ENCODE measurements around the gene FHOD1. TPM values are rescaled to one million over a fixed set of nuclear protein-coding genes. Genes with fewer than 3 reads are reported as not detected.

The FHOD1 gene
- polyA plus RNA-seq, 4 donors = 12.4 to 19.7 (median 15.8) TPM

DNA sequence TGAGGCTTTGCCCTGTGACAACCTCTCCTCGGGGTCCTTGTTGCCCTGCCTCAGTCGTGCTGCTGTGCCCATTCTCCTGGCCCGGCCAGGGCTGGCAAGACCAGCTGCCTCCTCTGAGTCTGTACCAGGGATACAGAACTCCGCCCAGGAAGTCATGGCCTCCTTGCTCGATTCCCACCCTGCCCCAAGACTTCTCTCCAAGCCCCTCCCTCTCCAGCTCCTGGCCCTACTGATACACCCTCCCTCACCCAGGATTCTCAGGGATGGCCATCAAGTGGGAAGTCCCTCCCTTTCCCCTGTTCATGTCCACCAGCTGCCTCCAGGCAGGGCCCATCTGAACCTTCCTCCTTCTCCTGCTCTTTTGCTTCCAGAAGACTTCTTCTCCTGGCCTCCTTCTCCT, 31.6 kb downstream of the FHOD1 start:
- no peaks in the 10 kb centered on the region for H3K27me3 ChIP-seq (ENCODE audit: control insufficient read depth in 3 of 3, insufficient read depth in 3 of 3, low read length in 3 of 3)
- H3K36me3 ChIP-seq (ENCODE audit: control insufficient read depth in 3 of 3, insufficient read depth in 2 of 3, low read depth in 1 of 3, low read length in 3 of 3) = peaks cover 0 to 19% (median 0%) of the 10 kb centered on the region in 3 donors
- 70 to 77% (median 74%) methylated on average over 5 of the region's 5 CpGs for WGBS, 3 donors
- FAIRE-seq = no peak
- no peak overlapping the region for H3K4me3 ChIP-seq (ENCODE audit: low read depth in 1 of 3, low read length in 3 of 3)
- no peaks in the 10 kb centered on the region for H3K9me3 ChIP-seq (ENCODE audit: control insufficient read depth in 2 of 2, insufficient read depth in 1 of 2, low read depth in 1 of 2, low read length in 1 of 2)
- H3K4me1 ChIP-seq (ENCODE audit: control insufficient read depth in 3 of 3, insufficient read depth in 2 of 3, low read depth in 1 of 3, low read length in 2 of 3) = peaks cover 0 to 5% (median 0%) of the 10 kb centered on the region in 3 donors
- no peak overlapping the region for H3K27ac ChIP-seq (ENCODE audit: low read depth in 1 of 3, low read length in 2 of 3)
- no peak for DNase-seq

DNA sequence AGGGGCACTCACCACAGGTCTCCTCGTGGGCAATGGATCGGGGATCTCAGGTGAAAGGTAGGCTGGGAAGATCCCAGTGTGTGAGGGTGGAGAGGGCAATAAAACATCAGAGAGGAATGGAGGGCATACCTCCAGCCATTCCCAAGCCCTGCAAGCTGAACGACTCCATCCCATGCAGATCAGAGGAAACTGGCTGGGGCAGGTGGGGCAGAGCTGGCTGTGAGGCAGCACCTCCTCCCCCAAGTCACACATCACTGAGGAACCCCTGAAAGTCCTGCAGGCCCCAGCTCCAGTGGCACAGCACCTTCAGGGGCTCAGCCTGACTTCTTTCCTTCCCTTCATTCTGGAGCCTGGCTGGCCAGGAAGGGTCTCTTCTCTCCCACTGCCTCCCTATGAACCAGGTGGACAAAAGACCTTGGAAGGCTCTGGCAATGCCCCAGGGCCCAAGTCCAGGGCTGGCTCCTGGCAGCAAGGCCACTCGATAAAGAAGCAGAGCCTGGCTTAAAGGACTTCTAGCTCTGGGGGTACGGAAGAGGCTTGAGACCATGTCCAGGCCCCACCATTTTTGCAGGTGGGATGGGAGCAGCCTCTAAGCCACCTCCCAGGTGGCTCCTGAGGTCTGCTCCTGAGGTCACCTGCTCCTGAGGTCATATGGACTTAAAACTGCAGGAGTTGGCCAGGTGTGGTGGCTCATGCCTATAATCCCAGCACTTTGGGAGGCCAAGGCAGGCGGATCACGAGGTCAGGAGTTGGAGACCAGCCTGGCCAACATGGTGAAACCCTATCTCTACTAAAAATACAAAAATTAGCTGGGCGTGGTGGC, 33.9 kb downstream of the FHOD1 start:
- Histone ChIP-seq H3K27ac (ENCODE audit: low read depth in 1 of 3, low read length in 2 of 3) (no peak overlapping the region), H3K4me3 (ENCODE audit: low read depth in 1 of 3, low read length in 3 of 3) (no peak overlapping the region), H3K27me3 (ENCODE audit: control insufficient read depth in 3 of 3, insufficient read depth in 3 of 3, low read length in 3 of 3) (no peaks in the 10 kb centered on the region), H3K9me3 (ENCODE audit: control insufficient read depth in 2 of 2, insufficient read depth in 1 of 2, low read depth in 1 of 2, low read length in 1 of 2) (no peaks in the 10 kb centered on the region), H3K4me1 (ENCODE audit: control insufficient read depth in 3 of 3, insufficient read depth in 2 of 3, low read depth in 1 of 3, low read length in 2 of 3) (peaks cover 0 to 5% (median 0%) of the 10 kb centered on the region in 3 donors), H3K36me3 (ENCODE audit: control insufficient read depth in 3 of 3, insufficient read depth in 2 of 3, low read depth in 1 of 3, low read length in 3 of 3) (peaks cover 0 to 32% (median 0%) of the 10 kb centered on the region in 3 donors)
- FAIRE-seq = no peak
- WGBS, 3 donors = 54 to 73% (median 56%) methylated on average over 8 of the region's 8 CpGs
- no peak for DNase-seq

DNA sequence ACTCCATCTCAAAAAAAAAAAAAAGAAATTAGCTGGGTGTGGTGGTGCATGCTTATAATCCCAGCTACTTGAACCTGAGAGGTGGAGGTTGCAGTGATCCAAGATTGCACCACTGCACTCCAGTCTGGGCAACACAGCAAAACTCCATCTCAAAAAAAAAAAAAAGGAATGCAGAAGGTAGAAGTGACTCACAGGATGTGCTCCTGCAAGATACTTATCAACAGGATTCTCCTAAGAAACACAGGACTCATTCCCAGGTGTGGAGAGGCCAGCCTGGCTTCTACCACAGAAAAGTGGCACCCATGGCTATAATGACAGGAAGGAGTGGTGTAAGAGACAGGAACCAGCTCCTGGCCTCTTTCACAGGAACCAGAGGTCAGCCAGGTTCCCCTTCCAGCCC, 34.5 kb downstream of the FHOD1 start:
- Histone ChIP-seq H3K27me3 (ENCODE audit: control insufficient read depth in 3 of 3, insufficient read depth in 3 of 3, low read length in 3 of 3) (no peaks in the 10 kb centered on the region), H3K4me1 (ENCODE audit: control insufficient read depth in 3 of 3, insufficient read depth in 2 of 3, low read depth in 1 of 3, low read length in 2 of 3) (peaks cover 0 to 5% (median 0%) of the 10 kb centered on the region in 3 donors), H3K4me3 (ENCODE audit: low read depth in 1 of 3, low read length in 3 of 3) (no peak overlapping the region), H3K27ac (ENCODE audit: low read depth in 1 of 3, low read length in 2 of 3) (no peak overlapping the region), H3K36me3 (ENCODE audit: control insufficient read depth in 3 of 3, insufficient read depth in 2 of 3, low read depth in 1 of 3, low read length in 3 of 3) (peaks cover 0 to 33% (median 0%) of the 10 kb centered on the region in 3 donors), H3K9me3 (ENCODE audit: control insufficient read depth in 2 of 2, insufficient read depth in 1 of 2, low read depth in 1 of 2, low read length in 1 of 2) (no peaks in the 10 kb centered on the region)
- DNase-seq (no peak), FAIRE-seq (no peak)

DNA sequence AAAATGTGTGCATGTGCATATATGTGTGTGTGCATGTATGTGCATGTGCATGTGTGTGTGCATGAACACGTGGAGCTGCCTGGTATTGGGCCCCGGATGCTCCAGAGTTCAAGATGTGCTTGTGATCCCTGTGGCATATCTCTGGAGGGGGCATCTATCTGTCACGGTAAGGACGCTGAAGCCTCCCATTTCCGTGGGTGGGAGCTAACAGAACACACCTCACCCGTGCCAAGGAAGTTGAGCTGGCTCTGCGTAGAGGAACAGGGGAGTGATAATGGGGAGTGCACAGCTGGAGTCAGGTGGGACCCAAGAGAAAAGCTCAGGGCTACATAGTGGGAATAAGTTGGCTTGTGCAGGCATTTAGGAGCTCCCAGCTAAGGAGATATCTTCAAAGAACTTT, 35.6 kb downstream of the FHOD1 start:
- peaks cover 0 to 39% (median 0%) of the 10 kb centered on the region in 3 donors for H3K36me3 ChIP-seq (ENCODE audit: control insufficient read depth in 3 of 3, insufficient read depth in 2 of 3, low read depth in 1 of 3, low read length in 3 of 3)
- peaks cover 0 to 5% (median 0%) of the 10 kb centered on the region in 3 donors for H3K4me1 ChIP-seq (ENCODE audit: control insufficient read depth in 3 of 3, insufficient read depth in 2 of 3, low read depth in 1 of 3, low read length in 2 of 3)
- 85 to 91% (median 87%) methylated on average over 7 of the region's 7 CpGs for WGBS, 3 donors
- FAIRE-seq = no peak
- no peak for DNase-seq
- no peaks in the 10 kb centered on the region for H3K27me3 ChIP-seq (ENCODE audit: control insufficient read depth in 3 of 3, insufficient read depth in 3 of 3, low read length in 3 of 3)
- no peaks in the 10 kb centered on the region for H3K9me3 ChIP-seq (ENCODE audit: control insufficient read depth in 2 of 2, insufficient read depth in 1 of 2, low read depth in 1 of 2, low read length in 1 of 2)
- H3K27ac ChIP-seq (ENCODE audit: low read depth in 1 of 3, low read length in 2 of 3) = no peak overlapping the region
- no peak overlapping the region for H3K4me3 ChIP-seq (ENCODE audit: low read depth in 1 of 3, low read length in 3 of 3)

DNA sequence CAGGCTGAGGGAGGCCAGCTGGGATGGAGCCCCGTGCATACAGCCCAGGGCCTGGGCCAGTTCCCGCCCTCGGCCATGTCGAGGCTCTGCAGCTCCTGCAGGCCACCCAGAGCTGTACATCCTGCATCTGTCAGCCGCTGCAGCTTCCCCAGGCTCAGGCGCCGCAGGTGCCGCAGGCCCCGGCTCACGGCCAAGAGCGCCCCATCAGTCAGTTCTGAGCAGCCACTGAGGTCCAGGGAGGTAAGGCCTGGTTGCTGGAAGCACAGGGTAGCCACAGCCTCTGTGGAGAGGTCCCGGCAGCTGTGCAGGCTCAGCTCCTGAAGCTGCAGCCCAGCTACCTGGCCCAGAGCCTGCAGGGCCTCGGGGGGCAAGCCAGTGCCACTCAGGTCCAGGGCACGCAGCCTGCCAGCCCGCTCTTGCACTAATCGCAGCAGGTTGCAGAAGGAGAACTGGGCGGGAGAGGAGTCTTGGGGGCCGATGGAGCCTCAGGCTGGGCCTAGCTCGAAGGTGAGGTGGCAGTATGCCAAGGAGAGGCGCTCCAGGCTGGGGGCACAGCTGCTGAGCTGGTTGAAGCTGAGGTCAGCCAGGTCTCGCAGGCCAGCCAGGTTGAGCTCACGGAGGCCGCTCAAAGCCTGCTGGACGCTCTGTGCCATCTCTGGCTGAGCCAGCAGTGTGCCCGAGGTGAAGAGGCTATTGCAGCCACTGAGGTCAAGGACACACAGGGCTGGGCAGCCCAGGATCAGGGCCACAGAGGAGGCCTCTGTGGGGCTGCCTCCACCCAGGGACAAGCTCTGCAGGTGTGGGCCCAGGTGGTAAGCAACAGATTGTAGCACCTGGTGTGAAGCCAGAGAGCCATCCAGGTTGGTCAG, 37.0 kb downstream of the FHOD1 start:
- H3K9me3 ChIP-seq (ENCODE audit: control insufficient read depth in 2 of 2, insufficient read depth in 1 of 2, low read depth in 1 of 2, low read length in 1 of 2) = no peaks in the 10 kb centered on the region
- H3K36me3 ChIP-seq (ENCODE audit: control insufficient read depth in 3 of 3, insufficient read depth in 2 of 3, low read depth in 1 of 3, low read length in 3 of 3) = peaks cover 0 to 42% (median 0%) of the 10 kb centered on the region in 3 donors
- H3K27ac ChIP-seq (ENCODE audit: low read depth in 1 of 3, low read length in 2 of 3) = no peak overlapping the region
- DNase-seq = no peak
- 82 to 86% (median 84%) methylated on average over 25 of the region's 25 CpGs for WGBS, 3 donors
- no peak overlapping the region for H3K4me3 ChIP-seq (ENCODE audit: low read depth in 1 of 3, low read length in 3 of 3)
- H3K4me1 ChIP-seq (ENCODE audit: control insufficient read depth in 3 of 3, insufficient read depth in 2 of 3, low read depth in 1 of 3, low read length in 2 of 3) = peaks cover 0 to 5% (median 0%) of the 10 kb centered on the region in 3 donors
- no peaks in the 10 kb centered on the region for H3K27me3 ChIP-seq (ENCODE audit: control insufficient read depth in 3 of 3, insufficient read depth in 3 of 3, low read length in 3 of 3)
- FAIRE-seq = no peak

DNA sequence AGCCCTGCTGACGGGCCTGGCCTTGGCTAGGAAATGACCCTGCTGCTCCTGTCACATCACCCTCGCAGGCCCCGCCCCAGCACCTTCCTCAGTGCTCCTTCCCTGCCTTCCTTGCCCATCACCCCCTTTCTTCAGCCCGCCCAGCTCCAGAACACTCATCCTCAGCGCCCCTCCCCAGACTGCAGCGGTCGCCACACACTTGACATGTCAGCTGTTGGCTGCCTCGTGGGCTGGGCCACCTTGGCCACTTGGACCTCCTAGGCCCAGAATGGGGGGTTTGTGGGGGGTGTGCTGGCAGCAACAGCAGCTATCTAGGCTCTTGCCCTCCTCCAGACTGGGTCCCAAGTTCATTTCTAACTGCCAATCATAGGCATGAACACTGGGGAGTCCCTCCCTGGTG, 37.7 kb downstream of the FHOD1 start:
- DNase-seq (no peak), FAIRE-seq (no peak)
- Histone ChIP-seq H3K9me3 (ENCODE audit: control insufficient read depth in 2 of 2, insufficient read depth in 1 of 2, low read depth in 1 of 2, low read length in 1 of 2) (no peaks in the 10 kb centered on the region), H3K27me3 (ENCODE audit: control insufficient read depth in 3 of 3, insufficient read depth in 3 of 3, low read length in 3 of 3) (no peaks in the 10 kb centered on the region), H3K4me1 (ENCODE audit: control insufficient read depth in 3 of 3, insufficient read depth in 2 of 3, low read depth in 1 of 3, low read length in 2 of 3) (peaks cover 0 to 5% (median 0%) of the 10 kb centered on the region in 3 donors), H3K27ac (ENCODE audit: low read depth in 1 of 3, low read length in 2 of 3) (no peak overlapping the region), H3K36me3 (ENCODE audit: control insufficient read depth in 3 of 3, insufficient read depth in 2 of 3, low read depth in 1 of 3, low read length in 3 of 3) (peaks cover 0 to 42% (median 0%) of the 10 kb centered on the region in 3 donors), H3K4me3 (ENCODE audit: low read depth in 1 of 3, low read length in 3 of 3) (no peak overlapping the region)
- WGBS, 3 donors = 80 to 88% (median 85%) methylated on average over 7 to 8 of the region's 8 CpGs

DNA sequence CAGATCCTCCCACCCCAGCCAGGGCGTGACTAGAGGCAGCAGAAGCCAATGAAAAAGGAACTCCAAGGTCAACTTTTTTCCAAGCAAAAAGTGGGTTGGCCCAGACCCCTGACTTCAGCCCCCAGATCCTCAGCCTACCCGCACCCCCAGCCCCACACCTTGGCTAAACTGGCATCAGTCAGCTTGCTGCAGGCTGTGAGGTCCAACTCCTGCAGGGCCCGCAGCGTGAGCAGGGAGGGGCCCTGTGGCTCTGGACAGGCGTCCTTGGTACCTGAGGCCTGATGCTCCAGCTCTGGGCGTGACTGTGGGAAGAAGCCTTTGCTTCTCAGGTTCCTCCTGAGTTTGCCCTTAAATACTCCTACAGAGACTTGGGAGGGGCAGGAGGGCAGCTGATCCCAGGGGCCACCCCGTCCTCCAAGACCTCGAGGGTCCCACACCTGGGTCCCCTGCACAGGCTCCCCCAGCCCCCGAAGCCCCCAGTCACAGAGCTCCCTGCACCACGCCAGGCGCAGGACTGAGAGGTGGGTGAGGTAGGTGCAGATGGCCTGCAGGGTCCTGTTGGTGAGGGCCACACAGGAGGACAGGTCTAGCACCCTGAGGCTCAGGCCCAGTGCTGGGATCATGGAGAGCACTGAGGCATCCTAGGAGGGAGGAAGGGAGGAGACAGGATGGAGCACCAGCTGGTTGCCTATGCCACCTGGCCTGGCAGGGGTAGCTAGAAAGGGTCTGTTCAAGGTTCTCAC, 39.0 kb downstream of the FHOD1 start:
- H3K36me3 ChIP-seq (ENCODE audit: control insufficient read depth in 3 of 3, insufficient read depth in 2 of 3, low read depth in 1 of 3, low read length in 3 of 3) = peaks cover 2 to 52% (median 8%) of the 10 kb centered on the region in 3 donors
- 76 to 86% (median 86%) methylated on average over 10 to 11 of the region's 11 CpGs for WGBS, 3 donors
- DNase-seq = no peak

More for the DNA sequence above, 39.0 kb downstream of the FHOD1 start:
- Histone ChIP-seq H3K4me1 (ENCODE audit: control insufficient read depth in 3 of 3, insufficient read depth in 2 of 3, low read depth in 1 of 3, low read length in 2 of 3) (peaks cover 0 to 1% (median 0%) of the 10 kb centered on the region in 3 donors), H3K4me3 (ENCODE audit: low read depth in 1 of 3, low read length in 3 of 3) (no peak overlapping the region), H3K27me3 (ENCODE audit: control insufficient read depth in 3 of 3, insufficient read depth in 3 of 3, low read length in 3 of 3) (no peaks in the 10 kb centered on the region), H3K9me3 (ENCODE audit: control insufficient read depth in 2 of 2, insufficient read depth in 1 of 2, low read depth in 1 of 2, low read length in 1 of 2) (no peaks in the 10 kb centered on the region), H3K27ac (ENCODE audit: low read depth in 1 of 3, low read length in 2 of 3) (no peak overlapping the region)
- no peak for FAIRE-seq

All from small intestine (tissue), 7 donors.